Measurements from ENCODE around the gene TRMT1. TPM values are rescaled to one million over a fixed set of nuclear protein-coding genes. Genes with fewer than 3 reads are reported as not detected.

TRMT1 gene
- total and polyA plus RNA-seq, 2 experiments from 2014 or later = 88.6 to 90.1 TPM

GRCh38 chr19:13117772-13118423, 1.4 kb upstream of the TRMT1 start, which contains the start of gene NACC1:
Gene NACC1, plus strand, starts transcription at chr19:13118264. Its CDS starts 16,944 bp downstream, at chr19:13135208.
- peaks cover 50% of the 10 kb centered on the region for H3K4me1 Mint-ChIP-seq
- H2AFZ ChIP-seq = no peak within 1 kb of the TSS; the same call in 1 of the 2 replicates
- H3K4me2 ChIP-seq = peak within 1 kb of the TSS; percentile 94
- peaks cover 3% of the 10 kb centered on the region for H3K9me3 Mint-ChIP-seq
- peaks cover 46% of the 10 kb centered on the region for H4K20me1 ChIP-seq (replicated peaks; ENCODE audit: insufficient read depth)
- peak; percentile 12; the same call in 1 of the 2 replicates for TF ChIP-seq POLR2AphosphoS5 (IDR thresholded peaks at IDR 0.05; ENCODE audit: low read depth)
- no peak for TF ChIP-seq ZNF462 (CRISPR knock-in tag; IDR thresholded peaks at IDR 0.05)
- no peaks in the 10 kb centered on the region for H3K27me3 ChIP-seq (ENCODE audit: insufficient read depth)
- H3K79me2 ChIP-seq (replicated peaks; ENCODE audit: insufficient read depth) = peaks cover 76% of the 10 kb centered on the region
- H3K27ac ChIP-seq (ENCODE audit: low read depth) = peak within 1 kb of the TSS; percentile 98
- peaks cover 33% of the 10 kb centered on the region for H3K27me3 Mint-ChIP-seq (ENCODE audit: insufficient read depth, low read depth, poor library complexity)
- peak within 1 kb of the TSS; percentile 99 for H3K27ac Mint-ChIP-seq
- peaks cover 9% of the 10 kb centered on the region for H3K36me3 ChIP-seq (ENCODE audit: insufficient read depth)
- peaks cover 37% of the 10 kb centered on the region for H3K4me1 ChIP-seq (ENCODE audit: insufficient read depth)
- ATAC-seq (peak; percentile 64), DNase-seq (ENCODE audit: low spot score) (peak; percentile 94)
- H3F3A ChIP-seq (replicated peaks; ENCODE audit: low read depth) = peaks cover 9% of the 10 kb centered on the region
- H3K4me3 ChIP-seq = peak within 1 kb of the TSS; percentile 99
- H3K36me3 Mint-ChIP-seq (ENCODE audit: low read depth) = peaks cover 52% of the 10 kb centered on the region
- no peaks in the 10 kb centered on the region for H3K9me2 ChIP-seq (ENCODE audit: insufficient read depth)
- peak within 1 kb of the TSS; percentile 99 for H3K4me3 Mint-ChIP-seq

GRCh38 chr19:13117176-13117771, 734 bp upstream of the TRMT1 start:
- DNase-seq (ENCODE audit: low spot score) = no peak
- H3K4me1 ChIP-seq (ENCODE audit: insufficient read depth) = peaks cover 37% of the 10 kb centered on the region
- no peak for ATAC-seq
- peaks cover 70% of the 10 kb centered on the region for H3K79me2 ChIP-seq (replicated peaks; ENCODE audit: insufficient read depth)
- peaks cover 31% of the 10 kb centered on the region for H3K27me3 Mint-ChIP-seq (ENCODE audit: insufficient read depth, low read depth, poor library complexity)
- peaks cover 3% of the 10 kb centered on the region; the same call in 2 of the 3 replicates for H3K9me3 Mint-ChIP-seq
- no peaks in the 10 kb centered on the region for H3K9me2 ChIP-seq (ENCODE audit: insufficient read depth)
- H4K20me1 ChIP-seq (replicated peaks; ENCODE audit: insufficient read depth) = peaks cover 41% of the 10 kb centered on the region
- peaks cover 11% of the 10 kb centered on the region for H3K36me3 ChIP-seq (ENCODE audit: insufficient read depth)
- H3K27ac ChIP-seq (ENCODE audit: low read depth) = peak overlapping the region; percentile 98; the same call in 1 of the 2 replicates
- peaks cover 52% of the 10 kb centered on the region for H3K36me3 Mint-ChIP-seq (ENCODE audit: low read depth)
- H3K27me3 ChIP-seq (ENCODE audit: insufficient read depth) = no peaks in the 10 kb centered on the region
- peak overlapping the region; percentile 99 for H3K4me3 Mint-ChIP-seq
- no peak overlapping the region; the same call in 1 of the 2 replicates for H2AFZ ChIP-seq
- peaks cover 44% of the 10 kb centered on the region for H3K4me1 Mint-ChIP-seq
- H3K4me3 ChIP-seq = peak overlapping the region; percentile 99
- H3K4me2 ChIP-seq = peak overlapping the region; percentile 76
- peak overlapping the region; percentile 99 for H3K27ac Mint-ChIP-seq
- peaks cover 9% of the 10 kb centered on the region for H3F3A ChIP-seq (replicated peaks; ENCODE audit: low read depth)
- TF ChIP-seq EZH2phosphoT487 (IDR thresholded peaks at IDR 0.05; ENCODE audit: unreplicated experiment) (no peak), NANOG (IDR thresholded peaks at IDR 0.05; ENCODE audit: borderline replicate concordance) (no peak), POLR2AphosphoS5 (IDR thresholded peaks at IDR 0.05; ENCODE audit: low read depth) (no peak)

Data from GM23338 (cell line).